ENCODE results near the gene GRM7. TPM values are rescaled to one million over a fixed set of nuclear protein-coding genes. Genes with fewer than 3 reads are reported as not detected.

GRM7 gene
- total and polyA plus RNA-seq, 9 of the 15 experiments (the other 6 are each of a cell fraction or from before 2014, with no cell fraction given) = not detected

DNA sequence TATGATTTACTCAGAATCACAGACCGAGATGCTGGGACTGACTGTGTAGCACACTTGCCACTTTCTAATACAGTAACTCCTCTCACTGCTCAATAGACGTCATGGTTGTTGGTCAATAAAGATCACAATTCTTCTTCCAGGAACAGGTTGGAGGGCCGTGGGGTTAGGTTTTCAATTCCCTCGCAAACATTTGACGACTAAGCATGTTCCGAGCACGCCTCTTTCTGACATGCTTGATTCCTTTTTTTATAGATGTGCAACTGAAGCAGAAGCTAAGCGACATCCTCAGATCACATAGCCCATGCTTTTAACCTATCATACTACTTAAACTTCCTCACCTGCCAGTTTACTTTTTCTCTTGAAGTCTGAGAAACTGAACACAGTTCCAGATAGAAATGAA lies 61.0 kb downstream of the GRM7 start:
- ChIA-PET CTCF (ENCODE audit: low intra/inter-chr PET ratio) (no interaction called here), POLR2A (no interaction called here)
- Histone ChIP-seq H2AFZ (ENCODE audit: low read depth, low read length) (no peak overlapping the region), H3K27me3 (ENCODE audit: control insufficient read depth in 2 of 2, insufficient read depth in 2 of 2, low read length in 2 of 2) (no peaks in the 10 kb centered on the region), H3K9me1 (ENCODE audit: control insufficient read depth, insufficient read depth, low read length) (no peaks in the 10 kb centered on the region), H3K4me3 (no peak overlapping the region), H3K27ac (ENCODE audit: extremely low read depth, low read depth, low read length) (no peak overlapping the region), H3K4me2 (ENCODE audit: insufficient read depth, low read length) (no peak overlapping the region), H3K9ac (ENCODE audit: insufficient read depth in 1 of 2, low read depth in 2 of 2, low read length in 2 of 2) (no peak overlapping the region), H3K36me3 (ENCODE audit: control insufficient read depth, insufficient read depth, low read length) (no peaks in the 10 kb centered on the region), H4K20me1 (replicated peaks; ENCODE audit: control insufficient read depth, insufficient read depth, low read length) (no peaks in the 10 kb centered on the region), H3K79me2 (ENCODE audit: control insufficient read depth, insufficient read depth, low read length) (no peaks in the 10 kb centered on the region), H3K9me3 (replicated peaks; ENCODE audit: control insufficient read depth, insufficient read depth, low read depth, low read length) (no peaks in the 10 kb centered on the region), H3K4me1 (replicated peaks in 1 of 2; ENCODE audit: control insufficient read depth in 2 of 2, insufficient read depth in 2 of 2, low read length in 2 of 2) (no peaks in the 10 kb centered on the region)
- BruUV-seq (replicated peaks) = no TSS peak
- no peak for ATAC-seq
- 0% methylated on average over 8 of the region's 8 CpGs for WGBS (ENCODE audit: insufficient coverage, low coverage, missing lambda C conversion rate)
- in situ Hi-C loops (cut with MboI) (no loop called here), intact Hi-C loops (cut with micrococcal nuclease) (no loop called here)
- TF ChIP-seq, protein P1, sequence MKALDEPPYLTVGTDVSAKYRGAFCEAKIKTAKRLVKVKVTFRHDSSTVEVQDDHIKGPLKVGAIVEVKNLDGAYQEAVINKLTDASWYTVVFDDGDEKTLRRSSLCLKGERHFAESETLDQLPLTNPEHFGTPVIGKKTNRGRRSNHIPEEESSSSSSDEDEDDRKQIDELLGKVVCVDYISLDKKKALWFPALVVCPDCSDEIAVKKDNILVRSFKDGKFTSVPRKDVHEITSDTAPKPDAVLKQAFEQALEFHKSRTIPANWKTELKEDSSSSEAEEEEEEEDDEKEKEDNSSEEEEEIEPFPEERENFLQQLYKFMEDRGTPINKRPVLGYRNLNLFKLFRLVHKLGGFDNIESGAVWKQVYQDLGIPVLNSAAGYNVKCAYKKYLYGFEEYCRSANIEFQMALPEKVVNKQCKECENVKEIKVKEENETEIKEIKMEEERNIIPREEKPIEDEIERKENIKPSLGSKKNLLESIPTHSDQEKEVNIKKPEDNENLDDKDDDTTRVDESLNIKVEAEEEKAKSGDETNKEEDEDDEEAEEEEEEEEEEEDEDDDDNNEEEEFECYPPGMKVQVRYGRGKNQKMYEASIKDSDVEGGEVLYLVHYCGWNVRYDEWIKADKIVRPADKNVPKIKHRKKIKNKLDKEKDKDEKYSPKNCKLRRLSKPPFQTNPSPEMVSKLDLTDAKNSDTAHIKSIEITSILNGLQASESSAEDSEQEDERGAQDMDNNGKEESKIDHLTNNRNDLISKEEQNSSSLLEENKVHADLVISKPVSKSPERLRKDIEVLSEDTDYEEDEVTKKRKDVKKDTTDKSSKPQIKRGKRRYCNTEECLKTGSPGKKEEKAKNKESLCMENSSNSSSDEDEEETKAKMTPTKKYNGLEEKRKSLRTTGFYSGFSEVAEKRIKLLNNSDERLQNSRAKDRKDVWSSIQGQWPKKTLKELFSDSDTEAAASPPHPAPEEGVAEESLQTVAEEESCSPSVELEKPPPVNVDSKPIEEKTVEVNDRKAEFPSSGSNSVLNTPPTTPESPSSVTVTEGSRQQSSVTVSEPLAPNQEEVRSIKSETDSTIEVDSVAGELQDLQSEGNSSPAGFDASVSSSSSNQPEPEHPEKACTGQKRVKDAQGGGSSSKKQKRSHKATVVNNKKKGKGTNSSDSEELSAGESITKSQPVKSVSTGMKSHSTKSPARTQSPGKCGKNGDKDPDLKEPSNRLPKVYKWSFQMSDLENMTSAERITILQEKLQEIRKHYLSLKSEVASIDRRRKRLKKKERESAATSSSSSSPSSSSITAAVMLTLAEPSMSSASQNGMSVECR (CRISPR knock-in tag; IDR thresholded peaks at IDR 0.05) = no peak
- TF ChIP-seq CEBPB (tag; IDR thresholded peaks at IDR 0.05) (no peak), ZNF316 (IDR thresholded peaks at IDR 0.05) (peak; percentile 55), MAFG (tag; conservative IDR thresholded peaks at IDR 0.05) (peak; percentile 49), C11orf30 (IDR thresholded peaks at IDR 0.05; ENCODE audit: low read depth) (peak; percentile 31; the same call in 1 of the 2 replicates), MAFK (IDR thresholded peaks at IDR 0.05; ENCODE audit: low read length) (0 out of 2 replicates have a peak, but pooled peaks have one; percentile 14), ETV5 (CRISPR knock-in tag; IDR thresholded peaks at IDR 0.05; ENCODE audit: low read depth) (no peak)
- no peak for FAIRE-seq
- no peak for DNase-seq (ENCODE audit: extremely low read depth in 1 of 4, low spot score in 3 of 4)

Measured in K562 (cell line).